ENCODE data around the gene TTC12.

Gene TTC12

GRCh38 chr11:113363406-113363805 lies 49.0 kb downstream of the TTC12 start:
- in situ Hi-C loops (cut with MboI; ENCODE audit: low pct_unique_long_range_greater_than_20kb, low sequenced_read_pairs), result no loop called here
- no peak for DNase-seq

- no peak for DNase-seq
- in situ Hi-C loops (cut with MboI; ENCODE audit: low pct_unique_long_range_greater_than_20kb, low sequenced_read_pairs), result no loop called here
Measured at GRCh38 chr11:113363996-113364641, 49.7 kb downstream of the TTC12 start.

- in situ Hi-C loops (cut with MboI; ENCODE audit: low pct_unique_long_range_greater_than_20kb, low sequenced_read_pairs), result no loop called here
- no peak for DNase-seq
Measured at GRCh38 chr11:113365895-113366294, 51.5 kb downstream of the TTC12 start.

- no peak for DNase-seq
- in situ Hi-C loops (cut with MboI; ENCODE audit: low pct_unique_long_range_greater_than_20kb, low sequenced_read_pairs), result no loop called here
Measured at GRCh38 chr11:113369411-113369810, 55.0 kb downstream of the TTC12 start.

GRCh38 chr11:113370634-113371033 lies 56.3 kb downstream of the TTC12 start:
- DNase-seq, result no peak
- in situ Hi-C loops (cut with MboI; ENCODE audit: low pct_unique_long_range_greater_than_20kb, low sequenced_read_pairs), result no loop called here

GRCh38 chr11:113372309-113372708 lies 57.9 kb downstream of the TTC12 start:
- DNase-seq, result no peak
- in situ Hi-C loops (cut with MboI; ENCODE audit: low pct_unique_long_range_greater_than_20kb, low sequenced_read_pairs), result no loop called here

GRCh38 chr11:113373306-113373705 lies 58.9 kb downstream of the TTC12 start:
- in situ Hi-C loops (cut with MboI; ENCODE audit: low pct_unique_long_range_greater_than_20kb, low sequenced_read_pairs), result no loop called here
- no peak for DNase-seq

- DNase-seq, result no peak
- in situ Hi-C loops (cut with MboI; ENCODE audit: low pct_unique_long_range_greater_than_20kb, low sequenced_read_pairs), result no loop called here
Measured at GRCh38 chr11:113373981-113374560, 59.7 kb downstream of the TTC12 start.

- DNase-seq, result no peak
- in situ Hi-C loops (cut with MboI; ENCODE audit: low pct_unique_long_range_greater_than_20kb, low sequenced_read_pairs), result no loop called here
Measured at GRCh38 chr11:113375402-113375801, 61.0 kb downstream of the TTC12 start.

- in situ Hi-C loops (cut with MboI; ENCODE audit: low pct_unique_long_range_greater_than_20kb, low sequenced_read_pairs), result no loop called here
- DNase-seq, result peak; percentile 1
Measured at GRCh38 chr11:113376156-113376555, 61.8 kb downstream of the TTC12 start.

- no peak for DNase-seq
Measured at GRCh38 chr11:113377681-113378412, 63.5 kb downstream of the TTC12 start.

GRCh38 chr11:113378692-113379091 lies 64.3 kb downstream of the TTC12 start:
- no peak for DNase-seq
- in situ Hi-C loops (cut with MboI; ENCODE audit: low pct_unique_long_range_greater_than_20kb, low sequenced_read_pairs), result no loop called here

More at GRCh38 chr11:113377681-113378412, 63.5 kb downstream of the TTC12 start:
- in situ Hi-C loops (cut with MboI; ENCODE audit: low pct_unique_long_range_greater_than_20kb, low sequenced_read_pairs), result no loop called here

GRCh38 chr11:113382121-113382520 lies 67.7 kb downstream of the TTC12 start:
- in situ Hi-C loops (cut with MboI; ENCODE audit: low pct_unique_long_range_greater_than_20kb, low sequenced_read_pairs), result no loop called here
- no peak for DNase-seq

GRCh38 chr11:113384551-113384950 lies 70.2 kb downstream of the TTC12 start:
- in situ Hi-C loops (cut with MboI; ENCODE audit: low pct_unique_long_range_greater_than_20kb, low sequenced_read_pairs), result no loop called here
- DNase-seq, result no peak

- in situ Hi-C loops (cut with MboI; ENCODE audit: low pct_unique_long_range_greater_than_20kb, low sequenced_read_pairs), result no loop called here
- DNase-seq, result no peak
Measured at GRCh38 chr11:113385749-113386148, 71.4 kb downstream of the TTC12 start.

GRCh38 chr11:113386866-113387265 lies 72.5 kb downstream of the TTC12 start:
- in situ Hi-C loops (cut with MboI; ENCODE audit: low pct_unique_long_range_greater_than_20kb, low sequenced_read_pairs), result no loop called here
- no peak for DNase-seq

- no peak for DNase-seq
- in situ Hi-C loops (cut with MboI; ENCODE audit: low pct_unique_long_range_greater_than_20kb, low sequenced_read_pairs), result no loop called here
Measured at GRCh38 chr11:113387605-113388211, 73.3 kb downstream of the TTC12 start, which contains the start of gene ANKK1. ANKK1 (plus strand) TSS chr11:113387779; CDS start chr11:113387885, 106 bp downstream.

GRCh38 chr11:113389272-113389671 lies 74.9 kb downstream of the TTC12 start:
- no peak for DNase-seq
- in situ Hi-C loops (cut with MboI; ENCODE audit: low pct_unique_long_range_greater_than_20kb, low sequenced_read_pairs), result no loop called here

- in situ Hi-C loops (cut with MboI; ENCODE audit: low pct_unique_long_range_greater_than_20kb, low sequenced_read_pairs), result no loop called here
- DNase-seq, result no peak
Measured at GRCh38 chr11:113392236-113392921, 78.0 kb downstream of the TTC12 start.
